WTC11 (cell line): Measurements from ENCODE around the gene TCEA2. TPM values are rescaled to one million over a fixed set of nuclear protein-coding genes. Genes with fewer than 3 reads are reported as not detected.
A peak's percentile ranks its signal among the peaks of the same experiment; 100 is the strongest.

ENCODE experiments used
- ATAC-seq: fragments of 200-7000 bp; cut with Tn5 transposase; 2 replicates; pipeline ENCODE4 v1.10.0; 2021; ENCODE audit warnings: mild to moderate bottlenecking, moderate library complexity
- CTCF ChIA-PET: fragments of 300-600 bp; sonication (Branson Sonifier 250); formaldehyde crosslinking; loops from one replicate; lab custom pipeline; 2021; ENCODE audit warnings: antibody characterized with exemption; lab: Charles Lee
- POLR2A ChIA-PET: fragments of 350-600 bp; sonication (Branson Sonifier 250); formaldehyde crosslinking; loops from one replicate; lab custom pipeline; 2021; ENCODE audit warnings: antibody characterized with exemption; lab: Charles Lee
- DNase-seq: peaks from one replicate; pipeline ENCODE4 v3.0.0; 2021; ENCODE audit warnings: low spot score
- H3K27ac Mint-ChIP-seq: 2 replicates; pipeline ENCODE4 v1.8.0; 2021; ENCODE audit warnings: mixed read lengths
- H3K27me3 Mint-ChIP-seq: 2 replicates; pipeline ENCODE4 v1.8.0; 2021; ENCODE audit warnings: low read depth, mild to moderate bottlenecking, moderate library complexity, mixed read lengths
- H3K36me3 Mint-ChIP-seq: 2 replicates; pipeline ENCODE4 v1.8.0; 2021; ENCODE audit warnings: mixed read lengths
- H3K4me1 Mint-ChIP-seq: 2 replicates; pipeline ENCODE4 v1.8.0; 2022; ENCODE audit warnings: mixed read lengths
- H3K4me3 Mint-ChIP-seq: 2 replicates; pipeline ENCODE4 v1.8.0; 2021; ENCODE audit warnings: mild to moderate bottlenecking, moderate library complexity, mixed read lengths
- H3K9me3 Mint-ChIP-seq: 2 replicates; pipeline ENCODE4 v1.8.0; 2021; ENCODE audit warnings: mixed read lengths
- CREM ChIP-seq: sonication (generic); formaldehyde crosslinking; IDR thresholded peaks from 2 replicates; pipeline ENCODE4 v1.8.1; 2022; ENCODE audit warnings: mild to moderate bottlenecking, missing genetic modification reagents, moderate library complexity
- FOXK1 ChIP-seq: sonication (generic); formaldehyde crosslinking; IDR thresholded peaks from 2 replicates; pipeline ENCODE4 v1.8.0; 2022; ENCODE audit warnings: mild to moderate bottlenecking, moderate library complexity, missing genetic modification reagents
- GTF2I ChIP-seq: fragments of 250-450 bp; sonication (Bioruptor Pico); conservative IDR thresholded peaks from 2 replicates; pipeline ENCODE4 v1.4.0; 2021; ENCODE audit warnings: mild to moderate bottlenecking
- JUN ChIP-seq: sonication (generic); formaldehyde crosslinking; IDR thresholded peaks from 2 replicates; pipeline ENCODE4 v1.8.0; 2023; ENCODE audit warnings: mild to moderate bottlenecking, missing genetic modification reagents
- NR1H2 ChIP-seq: sonication (generic); formaldehyde crosslinking; IDR thresholded peaks from 2 replicates; pipeline ENCODE4 v1.9.0; 2021; ENCODE audit warnings: mild to moderate bottlenecking, moderate library complexity, missing genetic modification reagents
- NR2C2 ChIP-seq: sonication (generic); formaldehyde crosslinking; IDR thresholded peaks from 2 replicates; pipeline ENCODE4 v1.8.0; 2022; ENCODE audit warnings: mild to moderate bottlenecking, missing genetic modification reagents
- RORB ChIP-seq: fragments of 250-450 bp; sonication (Bioruptor Pico); IDR thresholded peaks from 2 replicates; pipeline ENCODE4 v1.9.0; 2021; ENCODE audit warnings: mild to moderate bottlenecking
- SMAD4 ChIP-seq: sonication (generic); formaldehyde crosslinking; IDR thresholded peaks from 2 replicates; pipeline ENCODE4 v1.8.0; 2022; ENCODE audit warnings: mild to moderate bottlenecking, missing genetic modification reagents
- SP1 ChIP-seq: sonication (generic); formaldehyde crosslinking; conservative IDR thresholded peaks from 2 replicates; pipeline ENCODE4 v1.8.1; 2022; ENCODE audit warnings: missing genetic modification reagents
- TCF7 ChIP-seq: sonication (generic); formaldehyde crosslinking; IDR thresholded peaks from 2 replicates; pipeline ENCODE4 v1.8.0; 2022; ENCODE audit warnings: mild to moderate bottlenecking, low read depth, missing genetic modification reagents, moderate library complexity
- ZNF423 ChIP-seq: fragments of 250-450 bp; sonication (Bioruptor Pico); IDR thresholded peaks from 2 replicates; pipeline ENCODE4 v2.1.2; 2022; ENCODE audit warnings: mild to moderate bottlenecking, moderate library complexity
- ZNF671 ChIP-seq: fragments of 250-450 bp; sonication (Bioruptor Pico); IDR thresholded peaks from 2 replicates; pipeline ENCODE4 v1.8.0; 2021; ENCODE audit warnings: mild to moderate bottlenecking
- total RNA-seq: library from RNA; stranded (reverse); gene quantifications from 3 replicates; pipeline ENCODE4 v1.2.3, GENCODE V29; 2021
- TF ChIP-seq, protein P1 (sequence below): sonication (generic); formaldehyde crosslinking; IDR thresholded peaks from 2 replicates; pipeline ENCODE4 v1.8.1; 2023; ENCODE audit warnings: mild to moderate bottlenecking, missing genetic modification reagents, moderate library complexity
- TF ChIP-seq, protein P2 (sequence below): sonication (generic); formaldehyde crosslinking; IDR thresholded peaks from 2 replicates; pipeline ENCODE4 v1.8.1; 2022; ENCODE audit warnings: missing genetic modification reagents, borderline replicate concordance
- TF ChIP-seq, protein P3 (sequence below): fragments of 250-450 bp; sonication (Bioruptor Pico); IDR thresholded peaks from 2 replicates; pipeline ENCODE4 v1.9.0; 2021; ENCODE audit warnings: mild to moderate bottlenecking
- TF ChIP-seq, protein P4 (sequence below): sonication (generic); formaldehyde crosslinking; IDR thresholded peaks from 2 replicates; pipeline ENCODE4 v1.8.1; 2023; ENCODE audit warnings: mild to moderate bottlenecking, missing genetic modification reagents, borderline replicate concordance

The TCEA2 gene
- total RNA-seq, 1 experiment from 2014 or later: 55.8 TPM

DNA sequence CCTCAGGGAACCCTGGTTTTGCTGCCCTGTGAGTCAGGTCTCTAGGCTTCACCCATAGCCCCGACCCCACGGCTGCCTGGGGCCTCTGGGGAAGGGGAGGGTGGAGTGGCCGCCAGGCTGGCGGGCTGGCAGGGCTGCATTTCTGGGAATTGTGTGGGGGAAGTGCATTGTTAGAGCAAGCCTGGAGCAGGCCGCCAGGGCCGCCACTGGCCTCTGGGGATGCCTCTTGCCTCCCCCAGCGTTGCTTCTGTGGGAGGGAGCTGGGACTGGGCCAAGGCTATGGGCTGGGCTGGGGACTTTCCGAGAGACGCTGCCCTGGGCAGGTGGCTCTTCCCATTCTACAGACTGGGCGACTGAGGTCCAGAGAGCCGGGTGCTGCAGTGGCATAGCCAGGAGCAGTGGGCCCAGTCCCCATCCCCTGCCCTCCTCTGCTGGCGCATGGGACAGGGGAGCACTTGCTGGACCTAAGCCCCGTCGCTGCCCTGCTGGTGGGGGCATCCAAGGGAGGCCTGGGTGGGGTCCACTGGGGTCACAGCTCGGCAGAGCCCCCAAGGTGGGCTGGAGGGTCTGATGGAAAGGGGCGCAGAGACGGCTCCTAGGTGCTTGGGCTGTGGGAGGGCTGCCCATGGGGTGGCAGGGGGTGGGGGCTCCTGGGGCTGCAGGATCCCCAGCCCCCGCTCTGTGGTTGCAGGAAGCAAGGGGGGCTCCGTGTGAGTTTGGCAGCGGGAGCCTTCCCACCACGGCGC is 6.9 kb upstream of the TCEA2 start:
- no peak for DNase-seq
- H3K4me3 Mint-ChIP-seq: no peak overlapping the region
- TF ChIP-seq GTF2I (CRISPR knock-in tag) (0 out of 2 replicates have a peak, but pooled peaks have one; percentile 48), ZNF423 (CRISPR knock-in tag) (no peak)
- H3K27ac Mint-ChIP-seq: no peak overlapping the region
- ChIA-PET CTCF (interaction anchor here (1.2 to 2.9 kb wide), 8 partner anchors 10 to 200 kb away, joined by 3 to 40 read pairs (median 8); partner anchors contain the start of genes OPRL1, PRPF6, RGS19 and SAMD10), POLR2A (no interaction called here)
- ATAC-seq: no peak
- H3K9me3 Mint-ChIP-seq: no peaks in the 10 kb centered on the region
- peaks cover 22% of the 10 kb centered on the region for H3K4me1 Mint-ChIP-seq
- no peaks in the 10 kb centered on the region for H3K36me3 Mint-ChIP-seq
- H3K27me3 Mint-ChIP-seq: peaks cover 13% of the 10 kb centered on the region

DNA sequence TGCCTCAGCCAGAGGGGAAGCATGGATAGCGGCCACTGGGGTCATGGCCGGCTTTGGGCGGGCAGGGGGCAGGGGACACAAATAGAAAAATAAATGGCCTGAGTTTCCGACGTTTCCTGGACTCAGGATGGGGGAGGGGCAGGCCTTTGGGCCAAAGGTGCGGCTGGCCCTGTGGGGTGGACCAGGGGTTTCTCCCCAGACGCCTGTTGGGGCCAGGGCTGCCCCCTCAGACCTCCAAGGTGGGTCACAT is 6.4 kb upstream of the TCEA2 start:
- Mint-ChIP-seq H3K27ac (no peak overlapping the region), H3K9me3 (no peaks in the 10 kb centered on the region), H3K36me3 (no peaks in the 10 kb centered on the region), H3K27me3 (peaks cover 9% of the 10 kb centered on the region), H3K4me1 (peaks cover 22% of the 10 kb centered on the region), H3K4me3 (no peak overlapping the region)
- TF ChIP-seq, protein P1, sequence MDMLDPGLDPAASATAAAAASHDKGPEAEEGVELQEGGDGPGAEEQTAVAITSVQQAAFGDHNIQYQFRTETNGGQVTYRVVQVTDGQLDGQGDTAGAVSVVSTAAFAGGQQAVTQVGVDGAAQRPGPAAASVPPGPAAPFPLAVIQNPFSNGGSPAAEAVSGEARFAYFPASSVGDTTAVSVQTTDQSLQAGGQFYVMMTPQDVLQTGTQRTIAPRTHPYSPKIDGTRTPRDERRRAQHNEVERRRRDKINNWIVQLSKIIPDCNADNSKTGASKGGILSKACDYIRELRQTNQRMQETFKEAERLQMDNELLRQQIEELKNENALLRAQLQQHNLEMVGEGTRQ (CRISPR knock-in tag): no peak
- TF ChIP-seq, protein P2, sequence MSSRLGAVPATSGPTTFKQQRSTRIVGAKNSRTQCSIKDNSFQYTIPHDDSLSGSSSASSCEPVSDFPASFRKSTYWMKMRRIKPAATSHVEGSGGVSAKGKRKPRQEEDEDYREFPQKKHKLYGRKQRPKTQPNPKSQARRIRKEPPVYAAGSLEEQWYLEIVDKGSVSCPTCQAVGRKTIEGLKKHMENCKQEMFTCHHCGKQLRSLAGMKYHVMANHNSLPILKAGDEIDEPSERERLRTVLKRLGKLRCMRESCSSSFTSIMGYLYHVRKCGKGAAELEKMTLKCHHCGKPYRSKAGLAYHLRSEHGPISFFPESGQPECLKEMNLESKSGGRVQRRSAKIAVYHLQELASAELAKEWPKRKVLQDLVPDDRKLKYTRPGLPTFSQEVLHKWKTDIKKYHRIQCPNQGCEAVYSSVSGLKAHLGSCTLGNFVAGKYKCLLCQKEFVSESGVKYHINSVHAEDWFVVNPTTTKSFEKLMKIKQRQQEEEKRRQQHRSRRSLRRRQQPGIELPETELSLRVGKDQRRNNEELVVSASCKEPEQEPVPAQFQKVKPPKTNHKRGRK (CRISPR knock-in tag): no peak
- TF ChIP-seq FOXK1 (CRISPR knock-in tag) (no peak), ZNF671 (CRISPR knock-in tag) (no peak), SMAD4 (CRISPR knock-in tag) (no peak), NR2C2 (CRISPR knock-in tag) (no peak), JUN (CRISPR knock-in tag) (no peak), NR1H2 (no peak), CREM (no peak), RORB (CRISPR knock-in tag) (no peak), SP1 (no peak), TCF7 (no peak)
- TF ChIP-seq, protein P3, sequence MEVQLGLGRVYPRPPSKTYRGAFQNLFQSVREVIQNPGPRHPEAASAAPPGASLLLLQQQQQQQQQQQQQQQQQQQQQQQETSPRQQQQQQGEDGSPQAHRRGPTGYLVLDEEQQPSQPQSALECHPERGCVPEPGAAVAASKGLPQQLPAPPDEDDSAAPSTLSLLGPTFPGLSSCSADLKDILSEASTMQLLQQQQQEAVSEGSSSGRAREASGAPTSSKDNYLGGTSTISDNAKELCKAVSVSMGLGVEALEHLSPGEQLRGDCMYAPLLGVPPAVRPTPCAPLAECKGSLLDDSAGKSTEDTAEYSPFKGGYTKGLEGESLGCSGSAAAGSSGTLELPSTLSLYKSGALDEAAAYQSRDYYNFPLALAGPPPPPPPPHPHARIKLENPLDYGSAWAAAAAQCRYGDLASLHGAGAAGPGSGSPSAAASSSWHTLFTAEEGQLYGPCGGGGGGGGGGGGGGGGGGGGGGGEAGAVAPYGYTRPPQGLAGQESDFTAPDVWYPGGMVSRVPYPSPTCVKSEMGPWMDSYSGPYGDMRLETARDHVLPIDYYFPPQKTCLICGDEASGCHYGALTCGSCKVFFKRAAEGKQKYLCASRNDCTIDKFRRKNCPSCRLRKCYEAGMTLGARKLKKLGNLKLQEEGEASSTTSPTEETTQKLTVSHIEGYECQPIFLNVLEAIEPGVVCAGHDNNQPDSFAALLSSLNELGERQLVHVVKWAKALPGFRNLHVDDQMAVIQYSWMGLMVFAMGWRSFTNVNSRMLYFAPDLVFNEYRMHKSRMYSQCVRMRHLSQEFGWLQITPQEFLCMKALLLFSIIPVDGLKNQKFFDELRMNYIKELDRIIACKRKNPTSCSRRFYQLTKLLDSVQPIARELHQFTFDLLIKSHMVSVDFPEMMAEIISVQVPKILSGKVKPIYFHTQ (CRISPR knock-in tag): no peak
- TF ChIP-seq, protein P4, sequence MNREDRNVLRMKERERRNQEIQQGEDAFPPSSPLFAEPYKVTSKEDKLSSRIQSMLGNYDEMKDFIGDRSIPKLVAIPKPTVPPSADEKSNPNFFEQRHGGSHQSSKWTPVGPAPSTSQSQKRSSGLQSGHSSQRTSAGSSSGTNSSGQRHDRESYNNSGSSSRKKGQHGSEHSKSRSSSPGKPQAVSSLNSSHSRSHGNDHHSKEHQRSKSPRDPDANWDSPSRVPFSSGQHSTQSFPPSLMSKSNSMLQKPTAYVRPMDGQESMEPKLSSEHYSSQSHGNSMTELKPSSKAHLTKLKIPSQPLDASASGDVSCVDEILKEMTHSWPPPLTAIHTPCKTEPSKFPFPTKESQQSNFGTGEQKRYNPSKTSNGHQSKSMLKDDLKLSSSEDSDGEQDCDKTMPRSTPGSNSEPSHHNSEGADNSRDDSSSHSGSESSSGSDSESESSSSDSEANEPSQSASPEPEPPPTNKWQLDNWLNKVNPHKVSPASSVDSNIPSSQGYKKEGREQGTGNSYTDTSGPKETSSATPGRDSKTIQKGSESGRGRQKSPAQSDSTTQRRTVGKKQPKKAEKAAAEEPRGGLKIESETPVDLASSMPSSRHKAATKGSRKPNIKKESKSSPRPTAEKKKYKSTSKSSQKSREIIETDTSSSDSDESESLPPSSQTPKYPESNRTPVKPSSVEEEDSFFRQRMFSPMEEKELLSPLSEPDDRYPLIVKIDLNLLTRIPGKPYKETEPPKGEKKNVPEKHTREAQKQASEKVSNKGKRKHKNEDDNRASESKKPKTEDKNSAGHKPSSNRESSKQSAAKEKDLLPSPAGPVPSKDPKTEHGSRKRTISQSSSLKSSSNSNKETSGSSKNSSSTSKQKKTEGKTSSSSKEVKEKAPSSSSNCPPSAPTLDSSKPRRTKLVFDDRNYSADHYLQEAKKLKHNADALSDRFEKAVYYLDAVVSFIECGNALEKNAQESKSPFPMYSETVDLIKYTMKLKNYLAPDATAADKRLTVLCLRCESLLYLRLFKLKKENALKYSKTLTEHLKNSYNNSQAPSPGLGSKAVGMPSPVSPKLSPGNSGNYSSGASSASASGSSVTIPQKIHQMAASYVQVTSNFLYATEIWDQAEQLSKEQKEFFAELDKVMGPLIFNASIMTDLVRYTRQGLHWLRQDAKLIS: no peak
- ATAC-seq (no peak), DNase-seq (no peak)
- POLR2A ChIA-PET: no interaction called here
- CTCF ChIA-PET: interaction anchor here (1.0 to 2.9 kb wide), 10 partner anchors 11 to 560 kb away, joined by 3 to 40 read pairs (median 6); partner anchors contain the start of genes OPRL1, PRPF6, RGS19 and SAMD10
